A549 treated with Hydrocortisone at 1 μM for 4 hours (cell line): Measurements from ENCODE around the gene TSPY3. TPM values are rescaled to one million over a fixed set of nuclear protein-coding genes. Genes with fewer than 3 reads are reported as not detected.

ENCODE experiments used
- total RNA-seq: library from RNA; stranded (reverse); fragments of 200-300 nt; extraction: Qiagen RNA extraction; gene quantifications from 5 replicates; pipeline ENCODE4 v1.2.3, GENCODE V29; 2022

The TSPY3 gene
- total RNA-seq = not detected in 5 replicates

GRCh38 chrY:9398121-9398520, at the start of gene TSPY3:
TSS of gene TSPY3 (plus strand) at chrY:9398421. CDS start at chrY:9398467, 46 bp downstream.

GRCh38 chrY:9357497-9357896, 40.7 kb upstream of the TSPY3 start, which contains the start of gene TSPY8:
TSS of gene TSPY8 (plus strand) at chrY:9357797. CDS start at chrY:9357843, 46 bp downstream.

Other genes starting within 250 kb of the TSPY3 start
- gene TSPY4, start 61.0 kb upstream of the TSPY3 start, total RNA-seq = not detected in 5 replicates
- not detected in 5 replicates for gene TSPY8, start 40.6 kb upstream of the TSPY3 start, total RNA-seq
- gene TSPY1, start 68.5 kb downstream of the TSPY3 start, total RNA-seq = not detected in 5 replicates
- gene TSPY9, start 88.8 kb downstream of the TSPY3 start, total RNA-seq = not detected in 5 replicates
- gene TSPY10, start 129.5 kb downstream of the TSPY3 start, total RNA-seq = not detected in 5 replicates